H9 (cell line): Measurements from ENCODE around the gene IL33. TPM values are rescaled to one million over a fixed set of nuclear protein-coding genes. Genes with fewer than 3 reads are reported as not detected.

Experiments
- DNase-seq: peaks from one replicate; pipeline ENCODE4 v3.0.0-alpha.2; 2017
- H2AFZ ChIP-seq: one replicate; pipeline ENCODE4 v1.6.1; 2013; ENCODE audit warnings: mild to moderate bottlenecking, low read length, control low read depth, moderate library complexity
- H2AK5ac ChIP-seq: 2 replicates; pipeline ENCODE4 v1.6.1; 2013; ENCODE audit warnings: low read length, control low read depth, mixed read lengths; ENCODE audit not compliant: insufficient read length
- H2BK120ac ChIP-seq: one replicate; pipeline ENCODE4 v1.6.1; 2013; ENCODE audit warnings: low read depth, mild to moderate bottlenecking, low read length, control low read depth, inconsistent platforms; ENCODE audit not compliant: poor library complexity, severe bottlenecking
- H2BK12ac ChIP-seq: 2 replicates; pipeline ENCODE4 v1.6.1; 2013; ENCODE audit warnings: low read length, control low read depth, mixed read lengths, low read depth; ENCODE audit not compliant: insufficient read length
- H2BK15ac ChIP-seq: 2 replicates; pipeline ENCODE4 v1.6.1; 2013; ENCODE audit warnings: low read depth, low read length, control low read depth
- H2BK20ac ChIP-seq: one replicate; pipeline ENCODE4 v1.6.1; 2013; ENCODE audit warnings: low read depth, mild to moderate bottlenecking, low read length, control low read depth, inconsistent platforms; ENCODE audit not compliant: poor library complexity, severe bottlenecking
- H2BK5ac ChIP-seq: 2 replicates; pipeline ENCODE4 v1.6.1; 2013; ENCODE audit warnings: low read length, control low read depth, mixed read lengths; ENCODE audit not compliant: insufficient read length
- H3K14ac ChIP-seq: 2 replicates; pipeline ENCODE4 v1.6.1; 2013; ENCODE audit warnings: low read length, control low read depth; ENCODE audit not compliant: insufficient read depth
- H3K18ac ChIP-seq: 2 replicates; pipeline ENCODE4 v1.6.1; 2013; ENCODE audit warnings: low read depth, mild to moderate bottlenecking, mixed read lengths, low read length, control low read depth; ENCODE audit not compliant: insufficient read length
- H3K23ac ChIP-seq: 2 replicates; pipeline ENCODE4 v1.6.1; 2013; ENCODE audit warnings: low read length, control low read depth, mixed read lengths, low read depth; ENCODE audit not compliant: insufficient read length
- H3K23me2 ChIP-seq: 2 replicates; pipeline ENCODE4 v1.6.1; 2013; ENCODE audit warnings: low read depth, mild to moderate bottlenecking, mixed read lengths, low read length, control low read depth; ENCODE audit not compliant: insufficient read length, poor library complexity, severe bottlenecking
- H3K27ac ChIP-seq: 2 replicates; pipeline ENCODE4 v1.5.1; 2013; ENCODE audit warnings: low read length, control low read depth, mixed read lengths, low read depth; ENCODE audit not compliant: insufficient read length
- H3K27me3 ChIP-seq: 2 replicates; pipeline ENCODE4 v1.6.1; 2013; ENCODE audit warnings: low read length, control low read depth, inconsistent platforms; ENCODE audit not compliant: insufficient read depth
- H3K4ac ChIP-seq: 2 replicates; pipeline ENCODE4 v1.6.1; 2013; ENCODE audit warnings: low read depth, mild to moderate bottlenecking, control low read depth, inconsistent platforms, low read length, moderate library complexity
- H3K4me1 ChIP-seq: 2 replicates; pipeline ENCODE4 v1.6.1; 2013; ENCODE audit warnings: low read length, control low read depth, inconsistent platforms; ENCODE audit not compliant: insufficient read depth
- H3K4me2 ChIP-seq: 2 replicates; pipeline ENCODE4 v1.6.1; 2013; ENCODE audit warnings: low read length, control low read depth, mixed read lengths; ENCODE audit not compliant: insufficient read length, insufficient read depth
- H3K56ac ChIP-seq: 2 replicates; pipeline ENCODE4 v1.6.1; 2013; ENCODE audit warnings: low read depth, mild to moderate bottlenecking, mixed read lengths, low read length, control low read depth; ENCODE audit not compliant: insufficient read length
- H3K79me1 ChIP-seq: 2 replicates; pipeline ENCODE4 v1.6.1; 2013; ENCODE audit warnings: low read depth, mild to moderate bottlenecking, moderate library complexity, low read length, control low read depth, inconsistent platforms; ENCODE audit not compliant: insufficient read depth, poor library complexity, severe bottlenecking
- H3K79me2 ChIP-seq: 2 replicates; pipeline ENCODE4 v1.6.1; 2013; ENCODE audit warnings: low read length, control low read depth, inconsistent platforms; ENCODE audit not compliant: insufficient read depth
- H3K9ac ChIP-seq: 2 replicates; pipeline ENCODE4 v1.6.1; 2013; ENCODE audit warnings: low read length, control low read depth, mixed read lengths; ENCODE audit not compliant: insufficient read length; ENCODE audit errors: extremely low read depth
- H3K9me3 ChIP-seq: one replicate; pipeline ENCODE4 v1.6.1; 2013; ENCODE audit warnings: low read depth, low read length, inconsistent platforms; ENCODE audit not compliant: control insufficient read depth
- H3T11ph ChIP-seq: one replicate; pipeline ENCODE4 v1.6.1; 2013; ENCODE audit warnings: mild to moderate bottlenecking, low read length, control low read depth, inconsistent platforms
- H4K20me1 ChIP-seq: one replicate; pipeline ENCODE4 v1.6.1; 2013; ENCODE audit not compliant: control insufficient read depth, insufficient read length, insufficient read depth
- H4K5ac ChIP-seq: 2 replicates; pipeline ENCODE4 v1.6.1; 2013; ENCODE audit warnings: low read depth, mild to moderate bottlenecking, mixed read lengths, low read length, control low read depth; ENCODE audit not compliant: insufficient read length
- H4K8ac ChIP-seq: replicated peaks from 2 replicates; pipeline ENCODE4 v1.6.1; 2013; ENCODE audit warnings: low read length, control low read depth, mixed read lengths, low read depth; ENCODE audit not compliant: insufficient read length
- H4K91ac ChIP-seq: 2 replicates; pipeline ENCODE4 v1.6.1; 2013; ENCODE audit warnings: low read depth, mild to moderate bottlenecking, moderate library complexity, mixed read lengths, low read length, control low read depth; ENCODE audit not compliant: insufficient read length
- H3K27ac Mint-ChIP-seq, 3 experiments: 2 replicates in 2 of 3; 3 replicates in 1 of 3; pipeline ENCODE4 v1.8.0; 2020 to 2021; ENCODE audit warnings: mixed read lengths in 3 of 3, mild to moderate bottlenecking in 1 of 3, moderate library complexity in 1 of 3
- H3K27me3 Mint-ChIP-seq: 2 replicates; pipeline ENCODE4 v1.8.0; 2021; ENCODE audit warnings: low read depth, mild to moderate bottlenecking, moderate library complexity, mixed read lengths
- H3K36me3 Mint-ChIP-seq, 3 experiments: 2 replicates in 2 of 3; 3 replicates in 1 of 3; pipeline ENCODE4 v1.8.0; 2020 to 2021; ENCODE audit warnings: low read depth in 3 of 3, mixed read lengths in 3 of 3; ENCODE audit not compliant: insufficient read depth in 1 of 3
- H3K4me1 Mint-ChIP-seq, 2 experiments: 2 replicates each; pipeline ENCODE4 v1.8.0; 2020; ENCODE audit warnings: mixed read lengths in 2 of 2
- H3K4me3 Mint-ChIP-seq, 2 experiments: 2 replicates in 1 of 2; 3 replicates in 1 of 2; pipeline ENCODE4 v1.8.0; 2020 to 2021; ENCODE audit warnings: mild to moderate bottlenecking in 2 of 2, mixed read lengths in 2 of 2, moderate library complexity in 1 of 2
- H3K9me3 Mint-ChIP-seq, 2 experiments: 2 replicates in 1 of 2; 3 replicates in 1 of 2; pipeline ENCODE4 v1.8.0; 2020; ENCODE audit warnings: mild to moderate bottlenecking in 2 of 2, mixed read lengths in 2 of 2, moderate library complexity in 1 of 2
- CTCF ChIP-seq: fragments of 200-600 bp; sonication (generic); conservative IDR thresholded peaks from 3 replicates; pipeline ENCODE4 v1.8.0; 2021; ENCODE audit warnings: antibody characterized with exemption, mild to moderate bottlenecking
- total RNA-seq: library from RNA; stranded (reverse); gene quantifications from 2 replicates; pipeline ENCODE4 v1.2.1, GENCODE V29; 2021

The IL33 gene
- total RNA-seq, 1 experiment from 2014 or later: not detected

GRCh38 chr9:6187272-6187671 is 28.3 kb upstream of the IL33 start:
- no peak overlapping the region for H4K5ac ChIP-seq
- H4K91ac ChIP-seq: no peak overlapping the region
- no peaks in the 10 kb centered on the region for H3K23me2 ChIP-seq
- no peaks in the 10 kb centered on the region for H3K27me3 ChIP-seq
- H3K4me2 ChIP-seq: no peak overlapping the region
- no peak overlapping the region for H3K9ac ChIP-seq
- H3K4ac ChIP-seq: no peak overlapping the region
- H3K4me3 Mint-ChIP-seq: no peak overlapping the region
- H3K23ac ChIP-seq: no peak overlapping the region
- H3K9me3 ChIP-seq: no peaks in the 10 kb centered on the region
- H2BK20ac ChIP-seq: no peak overlapping the region
- no peak for DNase-seq
- H3K14ac ChIP-seq: no peak overlapping the region
- H3K56ac ChIP-seq: no peak overlapping the region
- no peak overlapping the region for H2BK15ac ChIP-seq
- TF ChIP-seq CTCF: no peak
- H3T11ph ChIP-seq: no peak overlapping the region
- peaks cover 0 to 10% of the 10 kb centered on the region in 2 experiments; a peak in 3 of 5 replicates for H3K9me3 Mint-ChIP-seq
- H3K27me3 Mint-ChIP-seq: no peaks in the 10 kb centered on the region
- no peaks in the 10 kb centered on the region for H3K79me2 ChIP-seq
- no peaks in the 10 kb centered on the region for H4K20me1 ChIP-seq
- H2AK5ac ChIP-seq: no peak overlapping the region
- no peak overlapping the region for H2BK12ac ChIP-seq
- peaks cover 4 to 14% of the 10 kb centered on the region in 2 experiments for H3K4me1 Mint-ChIP-seq
- no peak overlapping the region for H2AFZ ChIP-seq
- H3K79me1 ChIP-seq: no peaks in the 10 kb centered on the region
- H3K4me1 ChIP-seq: no peaks in the 10 kb centered on the region
- H2BK120ac ChIP-seq: no peak overlapping the region
- H3K27ac Mint-ChIP-seq: no peak overlapping the region
- peaks cover 0 to 12% (median 2%) of the 10 kb centered on the region in 3 experiments; a peak in 5 of 7 replicates for H3K36me3 Mint-ChIP-seq
- H2BK5ac ChIP-seq: no peak overlapping the region
- no peak overlapping the region for H3K18ac ChIP-seq
- no peak overlapping the region for H3K27ac ChIP-seq
- no peak overlapping the region for H4K8ac ChIP-seq
